ENCODE results near the gene AHNAK. TPM values are rescaled to one million over a fixed set of nuclear protein-coding genes. Genes with fewer than 3 reads are reported as not detected.

AHNAK gene
- total RNA-seq, 3 donors from 2014 or later (not counting 1 experiment from before 2014, with no cell fraction given) = 623 to 740 (median 677) TPM

GRCh38 chr11:62492586-62492985 is 54.0 kb downstream of the AHNAK start:
- DNase-seq = no peak
- no peak overlapping the region for H3K4me3 Mint-ChIP-seq
- no peaks in the 10 kb centered on the region for H3K9me3 Mint-ChIP-seq
- no peak overlapping the region for H3K27ac Mint-ChIP-seq
- no peaks in the 10 kb centered on the region for H3K27me3 Mint-ChIP-seq (ENCODE audit: low read depth in 2 of 2)
- no peaks in the 10 kb centered on the region for H3K9me3 ChIP-seq (ENCODE audit: control insufficient read depth, insufficient read depth, low read length)
- no peaks in the 10 kb centered on the region for H3K4me1 ChIP-seq (ENCODE audit: control insufficient read depth, insufficient read depth, low read length)
- H3K36me3 ChIP-seq (ENCODE audit: control insufficient read depth, insufficient read depth, low read length) = no peaks in the 10 kb centered on the region
- H3K4me3 ChIP-seq (ENCODE audit: low read length) = no peak overlapping the region
- TF ChIP-seq CTCF (IDR thresholded peaks at IDR 0.05) = no peak
- intact Hi-C loops (cut with micrococcal nuclease) = no loop called here
- WGBS (ENCODE audit: insufficient coverage) = over 99% methylated on average over 4 of the region's 4 CpGs
- H3K36me3 Mint-ChIP-seq = no peaks in the 10 kb centered on the region
- ATAC-seq = no peak
- no peak overlapping the region for H3K27ac ChIP-seq (ENCODE audit: low read length)
- H3K27me3 ChIP-seq (ENCODE audit: control insufficient read depth, insufficient read depth, low read length) = no peaks in the 10 kb centered on the region
- peaks cover 5% of the 10 kb centered on the region in 2 donors for H3K4me1 Mint-ChIP-seq

GRCh38 chr11:62491571-62492329 is 54.9 kb downstream of the AHNAK start:
- H3K4me3 ChIP-seq (ENCODE audit: low read length) = no peak overlapping the region
- no peaks in the 10 kb centered on the region for H3K4me1 Mint-ChIP-seq
- H3K4me3 Mint-ChIP-seq = no peak overlapping the region
- H3K27me3 Mint-ChIP-seq (ENCODE audit: low read depth in 2 of 2) = no peaks in the 10 kb centered on the region
- H3K9me3 Mint-ChIP-seq = no peaks in the 10 kb centered on the region
- no peak for TF ChIP-seq CTCF (IDR thresholded peaks at IDR 0.05)
- ATAC-seq = no peak
- no peaks in the 10 kb centered on the region for H3K4me1 ChIP-seq (ENCODE audit: control insufficient read depth, insufficient read depth, low read length)
- WGBS (ENCODE audit: insufficient coverage) = 92% methylated on average over 8 of the region's 9 CpGs
- no peaks in the 10 kb centered on the region for H3K9me3 ChIP-seq (ENCODE audit: control insufficient read depth, insufficient read depth, low read length)
- H3K27me3 ChIP-seq (ENCODE audit: control insufficient read depth, insufficient read depth, low read length) = no peaks in the 10 kb centered on the region
- H3K27ac Mint-ChIP-seq = no peak overlapping the region
- DNase-seq = no peak
- no peak overlapping the region for H3K27ac ChIP-seq (ENCODE audit: low read length)
- H3K36me3 ChIP-seq (ENCODE audit: control insufficient read depth, insufficient read depth, low read length) = no peaks in the 10 kb centered on the region
- no peaks in the 10 kb centered on the region for H3K36me3 Mint-ChIP-seq
- intact Hi-C loops (cut with micrococcal nuclease) = no loop called here

- H3K27ac Mint-ChIP-seq = no peak overlapping the region
- H3K36me3 Mint-ChIP-seq = no peaks in the 10 kb centered on the region
- intact Hi-C loops (cut with micrococcal nuclease) = no loop called here
- H3K9me3 ChIP-seq (ENCODE audit: control insufficient read depth, insufficient read depth, low read length) = no peaks in the 10 kb centered on the region
- no peaks in the 10 kb centered on the region for H3K9me3 Mint-ChIP-seq
- TF ChIP-seq CTCF (IDR thresholded peaks at IDR 0.05) = no peak
- H3K4me1 Mint-ChIP-seq = no peaks in the 10 kb centered on the region
- no peak for ATAC-seq
- no peak overlapping the region for H3K4me3 ChIP-seq (ENCODE audit: low read length)
- H3K4me3 Mint-ChIP-seq = no peak overlapping the region
- no peak for DNase-seq
- H3K36me3 ChIP-seq (ENCODE audit: control insufficient read depth, insufficient read depth, low read length) = no peaks in the 10 kb centered on the region
- H3K27me3 Mint-ChIP-seq (ENCODE audit: low read depth in 2 of 2) = no peaks in the 10 kb centered on the region
- 93% methylated on average over 4 of the region's 4 CpGs for WGBS (ENCODE audit: insufficient coverage)
- H3K4me1 ChIP-seq (ENCODE audit: control insufficient read depth, insufficient read depth, low read length) = no peaks in the 10 kb centered on the region
- no peak overlapping the region for H3K27ac ChIP-seq (ENCODE audit: low read length)
- no peaks in the 10 kb centered on the region for H3K27me3 ChIP-seq (ENCODE audit: control insufficient read depth, insufficient read depth, low read length)
Measured at GRCh38 chr11:62489204-62489603, 57.4 kb downstream of the AHNAK start.
